NCI-H345 treated with DMSO at 0.1 percent for 48 hours (cell line): ENCODE data around the gene FCGR3B.
"Not testable (repeated sequence)": the region's sequence is repeated elsewhere in the genome, so short reads cannot be mapped to it uniquely, and the experiment has no call there.

ENCODE experiments used
- DNase-seq: peaks from one replicate; lab custom pipeline; 2025; ENCODE audit not compliant: unreplicated experiment; lab: John Stamatoyannopoulos, UW

Gene FCGR3B

DNA sequence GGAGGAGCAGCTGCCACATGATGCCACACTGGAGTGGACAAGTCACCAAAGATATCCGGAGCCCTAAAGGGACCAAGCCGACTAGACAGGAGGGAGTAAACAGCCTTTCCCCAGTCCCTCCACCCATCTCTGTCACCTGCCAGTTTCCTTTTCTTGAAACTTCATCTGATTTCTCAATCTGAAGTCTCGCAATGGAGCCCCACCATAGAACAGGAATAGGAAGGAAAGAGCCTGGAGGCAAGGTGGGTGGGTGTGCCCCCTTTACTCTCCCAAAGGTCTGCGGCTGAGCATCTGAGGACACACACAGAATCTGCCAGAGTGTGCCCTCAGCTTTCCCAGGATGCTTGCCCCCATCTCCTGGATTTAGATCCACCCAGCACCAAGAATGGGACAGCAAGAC, at the start of gene FCGR3B:
FCGR3B (minus strand) TSS at position 101 of the 400 bp plus-strand sequence; CDS start at position 19, 82 bp downstream.
- no peak for DNase-seq

DNA sequence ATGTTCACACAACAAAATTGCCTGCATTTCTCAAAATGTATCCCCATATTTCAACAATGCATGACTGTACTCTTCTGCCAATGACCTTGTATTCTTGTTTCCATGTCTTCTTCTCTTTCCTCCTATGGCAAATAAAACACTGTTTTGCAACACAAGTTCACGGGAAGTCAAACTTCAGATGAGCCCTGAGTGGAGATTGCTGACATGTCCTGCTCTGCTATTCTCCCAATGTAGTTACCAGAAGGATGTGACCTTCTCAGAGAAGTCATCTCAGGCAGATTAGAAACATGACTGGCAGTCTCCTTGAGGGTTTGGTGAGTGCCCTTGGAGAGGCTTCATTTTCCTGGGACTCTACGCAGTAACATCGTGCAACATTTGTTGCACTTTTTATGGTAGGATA, 47.5 kb upstream of the FCGR3B start:
- DNase-seq = no peak

- DNase-seq = no peak
These were observed 46.1 kb upstream of the FCGR3B start for GRCh38 chr1:161676958-161677689.

- no peak for DNase-seq
These were observed 45.5 kb upstream of the FCGR3B start for GRCh38 chr1:161676441-161676840.

- DNase-seq = not testable (repeated sequence)
These were observed 43.9 kb upstream of the FCGR3B start for GRCh38 chr1:161674908-161675307.

DNA sequence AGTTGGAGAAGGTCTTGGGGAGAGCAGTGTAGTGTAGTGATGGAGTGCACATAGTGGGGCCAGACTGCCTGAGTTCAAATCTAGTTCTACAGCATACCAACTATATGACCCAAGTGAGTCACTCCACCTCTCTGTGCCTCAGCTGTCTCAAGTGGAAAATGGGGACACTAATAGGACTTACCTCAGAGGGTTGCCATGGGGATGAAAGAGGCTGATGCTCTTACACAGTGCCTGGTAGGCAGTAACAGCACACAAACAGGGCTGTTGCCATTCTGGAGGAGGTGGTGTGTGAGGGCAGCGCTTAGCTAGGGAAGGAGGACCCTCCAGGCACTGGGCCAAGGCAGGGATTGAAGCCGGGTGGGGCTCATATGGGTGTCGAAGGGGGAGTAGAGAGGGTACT, 43.5 kb upstream of the FCGR3B start:
- DNase-seq = not testable (repeated sequence)

DNA sequence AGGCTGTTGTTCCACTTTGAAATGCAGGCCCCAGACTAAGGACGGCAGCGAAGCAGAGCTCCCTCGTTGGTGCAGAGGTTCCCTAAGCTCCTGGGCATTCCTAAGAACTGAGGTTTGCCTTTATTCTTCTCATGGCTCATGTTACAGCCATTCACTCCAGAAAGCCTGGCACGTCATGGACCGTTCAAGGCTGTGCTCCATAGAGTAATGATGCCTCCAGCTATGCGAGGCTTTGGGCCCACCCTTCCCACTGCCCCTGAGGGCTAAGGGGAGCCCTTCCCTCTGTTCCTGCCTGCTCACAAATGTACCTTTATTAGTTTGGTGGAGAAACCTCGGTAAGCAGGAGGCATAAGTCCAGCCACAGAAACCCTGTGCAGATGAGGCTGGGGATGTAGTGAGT, 42.5 kb upstream of the FCGR3B start:
- DNase-seq = not testable (repeated sequence)

DNA sequence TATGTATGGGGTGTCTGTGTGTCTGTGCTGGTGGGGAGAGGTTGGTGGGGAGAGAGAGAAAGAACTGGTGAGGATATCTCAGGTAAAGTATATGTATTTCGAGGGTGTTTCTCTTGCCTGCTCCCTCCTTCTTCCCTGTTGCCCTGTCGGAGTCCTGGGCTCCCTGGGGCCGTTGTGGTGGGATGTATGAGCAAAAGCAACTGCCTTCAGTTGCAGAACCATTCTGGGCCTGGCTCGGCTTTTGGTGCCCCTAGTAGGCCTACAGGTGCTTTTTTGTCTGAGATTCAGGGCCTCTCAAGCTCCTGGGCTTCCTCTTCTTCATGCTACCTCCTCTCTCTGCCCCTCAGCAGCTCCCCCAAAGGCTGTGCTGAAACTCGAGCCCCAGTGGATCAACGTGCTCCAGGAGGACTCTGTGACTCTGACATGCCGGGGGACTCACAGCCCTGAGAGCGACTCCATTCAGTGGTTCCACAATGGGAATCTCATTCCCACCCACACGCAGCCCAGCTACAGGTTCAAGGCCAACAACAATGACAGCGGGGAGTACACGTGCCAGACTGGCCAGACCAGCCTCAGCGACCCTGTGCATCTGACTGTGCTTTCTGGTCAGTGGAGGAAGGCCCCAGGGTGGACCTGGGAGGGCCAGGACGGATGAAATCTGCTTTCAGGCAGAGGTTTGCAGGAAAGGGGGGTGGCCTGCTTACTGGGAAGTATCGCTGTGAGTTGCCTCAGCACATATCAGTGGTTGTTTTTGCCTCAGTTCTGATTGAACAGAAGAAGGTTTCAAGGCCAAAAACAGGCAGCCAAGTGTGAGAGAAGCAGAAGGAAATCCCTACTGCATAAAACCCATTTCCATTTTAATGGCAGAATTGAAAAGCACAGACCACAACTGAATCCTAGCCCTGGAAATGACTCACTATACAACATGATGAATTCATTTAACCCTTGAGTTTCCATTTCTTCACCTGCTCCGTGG, 40.4 kb upstream of the FCGR3B start:
- DNase-seq = not testable (repeated sequence)

- not testable (repeated sequence) for DNase-seq
These were observed 33.7 kb upstream of the FCGR3B start for GRCh38 chr1:161664689-161665088.

DNA sequence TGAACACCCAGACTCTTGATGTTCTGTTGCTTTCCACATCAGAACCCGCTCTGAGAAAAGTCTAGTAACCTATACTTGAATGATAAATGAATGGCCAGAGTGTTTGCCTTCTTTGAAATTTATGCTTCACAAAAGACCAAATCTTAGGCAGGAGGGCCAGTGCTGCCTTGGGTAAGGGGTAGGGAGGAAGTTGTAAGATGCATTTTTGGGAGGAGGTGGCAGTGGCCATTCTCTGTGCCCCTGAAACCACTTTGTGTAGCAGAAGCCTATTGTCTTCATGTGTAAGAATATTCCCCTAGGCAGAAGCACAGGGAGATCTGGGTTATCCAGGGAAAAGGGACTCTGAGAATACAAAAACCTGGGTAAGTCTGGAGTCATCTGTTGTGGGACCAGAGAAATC, 32.6 kb upstream of the FCGR3B start:
- not testable (repeated sequence) for DNase-seq

- not testable (repeated sequence) for DNase-seq
These were observed 31.8 kb upstream of the FCGR3B start, which contains the start of gene FCGR2B for GRCh38 chr1:161662684-161663339. Gene FCGR2B (plus strand): TSS chr1:161663143. CDS start chr1:161663242, 99 bp downstream.

DNA sequence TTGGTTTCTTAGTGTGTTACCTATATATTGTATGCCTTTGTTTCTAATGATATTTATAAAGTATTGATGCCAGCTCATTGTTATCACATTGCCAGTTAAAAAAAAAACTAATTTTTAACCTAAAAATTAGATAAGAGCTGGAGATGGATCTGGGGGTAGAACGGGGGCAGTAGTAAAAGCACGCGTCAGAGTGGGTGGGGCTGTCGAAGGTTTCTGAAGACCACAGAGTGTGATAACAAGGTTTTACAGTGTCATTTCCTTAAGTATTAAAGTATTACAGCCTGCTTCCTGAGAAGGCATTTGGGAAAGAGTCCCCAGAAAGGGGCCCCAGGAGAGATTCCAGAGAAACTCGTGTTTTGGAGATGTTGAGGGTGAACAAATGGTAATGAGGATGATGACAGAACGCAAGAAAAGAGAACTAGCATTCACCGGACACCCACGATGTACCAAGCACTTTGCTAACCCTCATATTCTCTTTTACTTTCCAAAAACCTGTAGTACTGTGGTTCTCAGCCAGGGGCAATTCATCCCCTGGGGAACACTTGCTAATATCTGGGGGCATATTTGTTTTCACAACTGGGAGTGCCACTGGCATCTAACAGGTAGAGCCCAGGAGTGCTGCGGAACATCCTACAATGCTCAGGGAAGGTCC, 30.8 kb upstream of the FCGR3B start:
- DNase-seq = not testable (repeated sequence)

GRCh38 chr1:161658524-161658923, 27.5 kb upstream of the FCGR3B start:
- not testable (repeated sequence) for DNase-seq

DNA sequence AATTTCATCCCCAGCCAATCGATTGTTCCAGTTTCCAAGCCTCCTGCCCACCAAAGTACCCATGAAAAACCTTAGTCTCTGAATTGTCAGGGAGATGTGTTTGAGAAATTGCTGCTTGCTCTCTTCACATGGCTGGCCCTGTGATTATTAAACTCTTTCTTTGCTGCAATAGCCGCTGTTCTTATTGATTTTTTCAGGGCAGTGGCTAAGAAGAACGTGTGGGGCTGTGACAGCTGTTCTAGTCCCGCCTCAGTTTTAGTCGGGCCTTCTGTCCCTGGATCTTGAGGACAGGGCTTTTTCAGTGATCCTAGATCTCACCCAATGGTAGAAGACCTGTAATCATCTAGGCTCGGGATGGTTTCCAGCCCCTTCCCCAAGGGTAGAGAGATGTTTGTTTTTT, 23.0 kb upstream of the FCGR3B start:
- DNase-seq = not testable (repeated sequence)

GRCh38 chr1:161653541-161653940, 22.6 kb upstream of the FCGR3B start:
- not testable (repeated sequence) for DNase-seq

GRCh38 chr1:161647507-161648360, 16.8 kb upstream of the FCGR3B start:
- DNase-seq = not testable (repeated sequence)

DNA sequence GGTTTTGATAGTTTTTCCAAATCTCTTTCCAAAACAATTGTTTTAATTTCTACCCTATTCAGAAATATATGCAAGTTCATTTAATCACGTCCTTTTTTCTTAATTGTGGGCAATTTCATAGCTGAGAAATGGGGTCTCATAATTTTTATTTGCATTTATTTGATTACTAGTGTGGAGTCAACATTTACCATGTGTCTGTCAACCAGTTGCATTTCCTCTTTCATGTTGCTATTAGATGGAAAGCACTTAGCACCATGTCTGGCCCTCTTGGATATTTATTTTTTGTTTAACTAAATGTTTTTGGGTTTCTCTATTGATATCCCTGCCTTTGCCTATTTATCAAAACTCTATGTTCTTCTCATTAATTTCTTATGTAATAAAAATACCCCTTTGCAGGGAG, 13.9 kb upstream of the FCGR3B start:
- not testable (repeated sequence) for DNase-seq

GRCh38 chr1:161643481-161644208, 12.7 kb upstream of the FCGR3B start:
- not testable (repeated sequence) for DNase-seq

DNA sequence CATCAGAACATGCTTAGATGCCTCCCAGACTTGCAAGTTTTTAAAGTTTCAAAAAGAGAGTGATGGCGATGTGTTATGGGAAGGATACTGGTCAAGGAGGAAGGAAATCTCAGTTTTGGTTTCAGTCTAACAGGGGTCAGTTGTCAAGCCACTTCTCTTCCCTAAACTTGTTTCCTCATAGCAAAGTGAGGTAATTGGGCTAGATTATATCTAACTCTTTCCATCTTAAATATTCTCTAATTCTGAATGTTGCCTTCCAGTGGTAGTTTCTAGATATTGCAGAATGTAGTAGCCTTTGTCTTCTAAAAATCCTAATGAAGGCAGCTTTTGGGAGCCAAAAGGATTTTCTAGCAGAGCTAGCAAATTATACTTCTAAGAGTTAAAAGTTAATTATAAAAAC, 11.7 kb upstream of the FCGR3B start:
- not testable (repeated sequence) for DNase-seq
